DND-41 (cell line): Measurements from ENCODE around the gene RNF13.

Source experiments
- ATAC-seq: fragments of 200-7000 bp; cut with Tn5 transposase; 3 replicates; pipeline ENCODE4 v1.9.1; 2021; ENCODE audit warnings: low read depth; ENCODE audit not compliant: insufficient read depth
- DNase-seq: peaks from one replicate; pipeline ENCODE4 v3.0.0-alpha.2; 2020
- H2AFZ ChIP-seq: 2 replicates; pipeline ENCODE4 v1.6.0; 2012; ENCODE audit warnings: low read depth, low read length
- H3K27ac ChIP-seq: 2 replicates; pipeline ENCODE4 v1.5.1; 2012; ENCODE audit warnings: low read length, inconsistent platforms
- H3K27me3 ChIP-seq: fragments of 200-600 bp; sonication (generic); 2 replicates; pipeline ENCODE4 v1.6.0; 2012; ENCODE audit warnings: low read length, mild to moderate bottlenecking, inconsistent platforms; ENCODE audit not compliant: insufficient read depth, poor library complexity
- H3K36me3 ChIP-seq: 2 replicates; pipeline ENCODE4 v1.5.1; 2012; ENCODE audit warnings: low read length, inconsistent platforms; ENCODE audit not compliant: insufficient read depth
- H3K4me1 ChIP-seq: 2 replicates; pipeline ENCODE4 v1.5.1; 2012; ENCODE audit warnings: mild to moderate bottlenecking, low read length; ENCODE audit not compliant: insufficient read depth
- H3K4me2 ChIP-seq: 2 replicates; pipeline ENCODE4 v1.6.0; 2012; ENCODE audit warnings: mild to moderate bottlenecking, moderate library complexity, low read length, inconsistent platforms; ENCODE audit not compliant: insufficient read depth
- H3K4me3 ChIP-seq, 2 experiments: fragments of 200-600 bp in 1 of 2; shearing (Covaris generic) in 1 of 2; 2 replicates each; pipeline ENCODE4 v1.5.1; 2012 to 2016; ENCODE audit warnings: inconsistent platforms in 2 of 2, low read length in 2 of 2, mild to moderate bottlenecking in 2 of 2, low read depth in 1 of 2, moderate library complexity in 1 of 2
- H3K79me2 ChIP-seq: 2 replicates; pipeline ENCODE4 v1.6.0; 2012; ENCODE audit warnings: low read length, inconsistent platforms; ENCODE audit not compliant: insufficient read depth
- H3K9ac ChIP-seq: 2 replicates; pipeline ENCODE4 v1.6.0; 2012; ENCODE audit warnings: low read depth, mild to moderate bottlenecking, inconsistent platforms, low read length, moderate library complexity
- H3K9me3 ChIP-seq: 2 replicates; pipeline ENCODE4 v1.5.1; 2012; ENCODE audit warnings: low read length, moderate library complexity, mild to moderate bottlenecking, inconsistent platforms; ENCODE audit not compliant: insufficient read depth, severe bottlenecking
- H4K20me1 ChIP-seq: 2 replicates; pipeline ENCODE4 v1.6.0; 2012; ENCODE audit warnings: low read length; ENCODE audit not compliant: insufficient read depth
- EZH2 ChIP-seq: IDR thresholded peaks from 3 replicates; pipeline ENCODE4 v1.6.1; 2012; ENCODE audit warnings: borderline replicate concordance, low read depth, mild to moderate bottlenecking, moderate library complexity, low read length, inconsistent platforms; ENCODE audit not compliant: severe bottlenecking
- TF ChIP-seq, protein P1 (sequence below): IDR thresholded peaks from 2 replicates; pipeline ENCODE4 v1.5.1; 2012; ENCODE audit warnings: borderline replicate concordance, low read length, moderate library complexity, mild to moderate bottlenecking; ENCODE audit not compliant: poor library complexity, severe bottlenecking; ENCODE audit errors: extremely low read depth

RNF13 gene

DNA sequence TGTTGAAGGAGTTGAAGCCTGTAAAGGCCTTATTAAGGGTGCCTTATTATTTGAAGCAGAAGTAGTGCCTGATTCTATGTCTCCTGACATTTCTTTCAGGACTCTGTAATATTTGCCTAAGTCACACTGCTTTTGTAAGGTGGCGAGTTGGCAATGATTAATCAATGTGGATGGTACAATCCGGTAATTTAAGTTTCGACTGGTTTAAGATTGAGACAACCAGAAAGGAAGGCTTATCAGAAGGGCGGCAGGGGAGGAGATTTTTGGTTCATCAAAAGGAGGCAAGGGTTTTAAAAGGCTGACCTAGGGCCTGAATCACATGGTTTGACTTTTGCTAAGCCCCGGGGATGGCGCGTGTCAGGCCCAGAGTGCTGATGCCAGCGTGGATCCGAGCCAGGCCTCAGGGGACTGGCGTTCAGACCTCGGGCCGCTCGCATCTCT lies 830 bp upstream of the RNF13 start:
- Histone ChIP-seq H4K20me1 (peaks cover 21% of the 10 kb centered on the region; the same call in 1 of the 2 replicates), H3K9me3 (no peaks in the 10 kb centered on the region), H3K4me3 (peak overlapping the region in 1 of 2 experiments; percentile 69; a peak in 2 of 4 replicates), H3K27ac (peak overlapping the region; percentile 92), H3K4me1 (peaks cover 34% of the 10 kb centered on the region), H3K4me2 (peak overlapping the region; percentile 73), H3K9ac (peak overlapping the region; percentile 74), H3K27me3 (no peaks in the 10 kb centered on the region), H2AFZ (peak overlapping the region; percentile 96), H3K36me3 (no peaks in the 10 kb centered on the region), H3K79me2 (peaks cover 41% of the 10 kb centered on the region)
- ATAC-seq: no peak
- no peak for DNase-seq
- TF ChIP-seq, protein P1, sequence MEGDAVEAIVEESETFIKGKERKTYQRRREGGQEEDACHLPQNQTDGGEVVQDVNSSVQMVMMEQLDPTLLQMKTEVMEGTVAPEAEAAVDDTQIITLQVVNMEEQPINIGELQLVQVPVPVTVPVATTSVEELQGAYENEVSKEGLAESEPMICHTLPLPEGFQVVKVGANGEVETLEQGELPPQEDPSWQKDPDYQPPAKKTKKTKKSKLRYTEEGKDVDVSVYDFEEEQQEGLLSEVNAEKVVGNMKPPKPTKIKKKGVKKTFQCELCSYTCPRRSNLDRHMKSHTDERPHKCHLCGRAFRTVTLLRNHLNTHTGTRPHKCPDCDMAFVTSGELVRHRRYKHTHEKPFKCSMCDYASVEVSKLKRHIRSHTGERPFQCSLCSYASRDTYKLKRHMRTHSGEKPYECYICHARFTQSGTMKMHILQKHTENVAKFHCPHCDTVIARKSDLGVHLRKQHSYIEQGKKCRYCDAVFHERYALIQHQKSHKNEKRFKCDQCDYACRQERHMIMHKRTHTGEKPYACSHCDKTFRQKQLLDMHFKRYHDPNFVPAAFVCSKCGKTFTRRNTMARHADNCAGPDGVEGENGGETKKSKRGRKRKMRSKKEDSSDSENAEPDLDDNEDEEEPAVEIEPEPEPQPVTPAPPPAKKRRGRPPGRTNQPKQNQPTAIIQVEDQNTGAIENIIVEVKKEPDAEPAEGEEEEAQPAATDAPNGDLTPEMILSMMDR: no peak
- no peak for TF ChIP-seq EZH2

DNA sequence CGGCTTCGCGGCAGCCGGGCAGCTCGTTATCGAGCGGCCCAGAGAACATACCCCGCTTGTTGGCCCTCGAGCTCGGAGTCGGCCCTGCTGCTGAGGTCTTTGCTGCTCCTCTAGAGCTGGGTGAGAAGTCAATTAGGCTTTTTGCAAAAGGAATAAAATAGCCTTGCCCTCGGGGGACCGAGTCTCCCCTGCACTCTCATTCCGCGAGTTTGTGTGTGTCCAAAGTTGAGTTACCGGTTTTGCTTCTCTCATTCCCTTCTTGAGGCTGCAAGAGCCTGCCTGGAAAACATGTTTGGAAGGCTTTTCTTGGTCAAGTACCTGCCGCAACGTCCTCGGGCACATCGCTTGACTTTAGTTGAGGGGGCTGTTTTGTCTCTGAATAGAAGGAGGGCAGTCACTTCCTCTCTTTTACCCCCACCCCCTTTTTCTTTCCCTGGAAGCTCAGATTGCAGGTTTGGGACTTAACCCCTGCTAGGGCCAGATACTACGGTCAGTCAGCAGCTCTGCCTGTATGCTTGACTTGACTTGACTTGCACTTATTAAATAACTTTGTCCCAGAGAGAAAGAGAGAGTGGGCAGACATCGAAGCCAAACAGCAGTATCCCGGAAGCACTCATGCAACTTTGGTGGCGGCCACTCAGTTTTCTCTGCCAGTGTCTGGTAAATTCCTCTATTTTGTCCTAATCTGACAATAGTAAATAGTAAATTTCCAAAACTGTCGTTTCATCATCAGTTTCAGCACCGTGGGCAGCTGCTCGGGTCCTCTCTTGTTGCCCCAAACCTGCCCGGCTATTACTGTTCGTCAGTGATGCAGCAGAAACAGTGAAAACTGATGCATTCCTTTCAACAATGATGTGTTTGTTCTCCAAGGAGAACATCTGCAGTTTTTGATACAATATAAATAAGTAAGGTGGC lies 609 bp downstream of the RNF13 start:
- peak; percentile 27 for DNase-seq

DNA sequence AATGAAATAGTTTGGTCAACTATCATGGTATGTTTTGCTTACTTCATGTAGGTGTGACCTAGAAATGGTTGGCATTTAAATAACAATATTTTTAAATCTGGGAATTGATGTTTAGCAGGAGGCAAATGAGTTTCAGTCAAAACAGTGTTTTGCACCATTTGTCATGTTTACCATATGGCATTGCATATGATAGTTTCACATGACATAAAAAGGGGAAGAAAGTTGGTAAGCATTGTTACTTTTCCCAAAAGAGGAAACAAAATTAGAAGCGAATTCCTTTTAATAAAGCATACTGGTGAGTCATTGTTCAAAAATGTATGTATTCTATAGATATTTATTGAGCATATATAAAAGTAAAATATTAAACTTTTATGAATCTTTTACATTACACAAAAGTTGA lies 2.3 kb downstream of the RNF13 start:
- peak overlapping the region; percentile 73; the same call in 1 of the 2 replicates for H3K4me2 ChIP-seq
- H3K27ac ChIP-seq: no peak overlapping the region
- peaks cover 34% of the 10 kb centered on the region for H3K4me1 ChIP-seq
- no peak overlapping the region for H3K9ac ChIP-seq
- ATAC-seq (no peak), DNase-seq (no peak)
- H3K4me3 ChIP-seq: peak overlapping the region in 1 of 2 experiments; percentile 69; a peak in 1 of 4 replicates
- no peak overlapping the region for H2AFZ ChIP-seq
- no peaks in the 10 kb centered on the region for H3K9me3 ChIP-seq
- H3K36me3 ChIP-seq: no peaks in the 10 kb centered on the region
- H3K79me2 ChIP-seq: peaks cover 72% of the 10 kb centered on the region
- H4K20me1 ChIP-seq: peaks cover 31% of the 10 kb centered on the region; the same call in 1 of the 2 replicates
- TF ChIP-seq EZH2: no peak
- TF ChIP-seq, protein P1: no peak
- H3K27me3 ChIP-seq: no peaks in the 10 kb centered on the region

More for the DNA sequence above, 609 bp downstream of the RNF13 start:
- Histone ChIP-seq H3K79me2 (peaks cover 56% of the 10 kb centered on the region), H4K20me1 (peaks cover 28% of the 10 kb centered on the region; the same call in 1 of the 2 replicates), H3K4me1 (peaks cover 34% of the 10 kb centered on the region), H3K27me3 (no peaks in the 10 kb centered on the region), H3K4me2 (peak overlapping the region; percentile 73), H3K4me3 (peak overlapping the region; percentile 69), H3K9ac (peak overlapping the region; percentile 74), H3K27ac (peak overlapping the region; percentile 92), H3K36me3 (no peaks in the 10 kb centered on the region), H3K9me3 (no peaks in the 10 kb centered on the region), H2AFZ (peak overlapping the region; percentile 96)
- ATAC-seq: peak; percentile 23
- no peak for TF ChIP-seq EZH2
- TF ChIP-seq, protein P1: no peak
